Iris pigment epithelial cell (primary cell): Measurements from ENCODE around the gene CTSO.
A peak's percentile ranks its signal among the peaks of the same experiment; 100 is the strongest.
"Not testable (repeated sequence)": the region's sequence is repeated elsewhere in the genome, so short reads cannot be mapped to it uniquely, and the experiment has no call there.

Experiments used
- DNase-seq: peaks from one replicate; pipeline ENCODE4 v3.0.0-alpha.2; 2011; ENCODE audit warnings: low read depth

CTSO gene

DNA sequence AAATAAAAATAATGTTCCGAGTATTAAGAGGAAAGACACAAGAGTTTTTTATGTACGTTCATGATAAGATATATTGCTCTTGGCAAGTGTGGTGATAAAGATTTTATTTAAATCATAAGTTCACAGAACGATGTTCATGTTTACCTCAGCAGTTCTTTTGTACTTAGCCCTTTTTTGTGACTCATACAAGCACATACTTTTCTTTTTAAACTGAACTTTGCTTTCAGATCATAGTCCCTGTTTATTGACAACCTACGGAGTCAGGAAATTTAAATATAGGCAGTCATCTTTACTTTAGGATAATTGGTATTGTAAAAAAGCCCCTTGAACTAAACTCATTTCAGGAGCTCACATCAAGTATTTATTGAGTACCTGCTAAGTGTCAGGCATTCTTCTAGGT lies 1.3 kb upstream of the CTSO start:
- DNase-seq = peak; percentile 51

DNA sequence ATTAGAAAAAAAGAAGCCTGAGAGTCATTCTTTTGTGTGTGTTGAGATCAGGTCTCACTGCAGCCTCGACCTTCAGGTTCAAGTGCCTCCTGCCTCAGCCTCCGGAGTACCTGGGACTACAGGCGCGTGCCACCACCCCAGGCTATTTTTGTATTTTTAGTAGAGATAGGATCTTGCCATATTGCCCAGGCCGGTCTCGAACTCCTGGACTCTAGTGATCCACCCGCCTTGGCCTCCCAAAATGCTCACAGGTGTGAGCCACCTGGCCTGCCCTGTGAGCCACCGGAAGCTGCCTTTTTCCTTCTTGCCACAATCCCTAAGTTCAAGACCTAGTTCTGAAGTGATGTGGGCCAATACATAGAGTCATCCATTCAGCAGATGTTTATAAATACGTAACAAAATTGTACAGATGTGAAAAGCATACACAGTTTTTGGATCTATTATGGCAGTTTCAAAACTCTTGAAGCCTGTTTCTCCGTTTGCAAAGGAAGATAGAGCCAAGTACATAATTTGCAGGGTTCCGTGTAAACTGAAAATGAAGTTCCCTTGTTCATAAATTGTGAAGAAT lies 536 bp upstream of the CTSO start:
- DNase-seq = no peak

DNA sequence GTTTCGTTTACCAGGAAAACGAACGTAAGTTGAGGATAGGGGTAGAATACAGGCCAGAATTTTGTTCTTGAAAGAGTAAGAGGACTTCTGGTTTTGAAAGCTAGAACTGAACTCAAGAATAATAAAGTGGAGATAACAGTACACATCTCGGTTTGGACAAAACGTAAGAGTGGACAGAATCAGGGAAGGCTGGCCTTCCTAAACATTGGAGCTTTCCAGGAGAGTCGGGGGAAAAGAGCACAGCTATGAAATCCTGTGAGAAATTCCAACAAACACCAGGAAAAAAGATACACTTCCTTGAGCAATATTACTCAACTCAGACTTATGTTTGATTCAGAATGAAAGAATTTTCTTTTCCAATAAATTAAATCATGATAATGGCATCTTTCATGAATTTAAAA lies 1.2 kb downstream of the CTSO start:
- no peak for DNase-seq

DNA sequence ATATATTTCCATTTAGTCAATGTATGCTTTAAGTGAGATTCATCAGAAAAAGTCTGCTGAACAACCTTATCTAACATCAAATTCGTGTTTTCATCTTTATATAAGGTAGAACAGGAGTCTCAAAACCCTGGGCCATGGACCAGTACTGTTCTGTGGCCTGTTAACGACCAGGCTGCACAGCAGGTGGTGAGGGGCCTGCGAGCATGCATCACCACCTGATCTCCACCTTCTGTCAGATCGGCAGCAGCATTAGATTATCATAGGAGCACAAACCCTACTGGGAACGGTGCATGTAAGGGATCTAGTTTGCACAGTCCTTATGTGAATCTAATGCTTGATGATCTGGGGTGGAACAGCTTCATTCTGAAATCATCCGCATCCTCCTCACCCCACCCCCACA lies 3.2 kb downstream of the CTSO start:
- DNase-seq = no peak

DNA sequence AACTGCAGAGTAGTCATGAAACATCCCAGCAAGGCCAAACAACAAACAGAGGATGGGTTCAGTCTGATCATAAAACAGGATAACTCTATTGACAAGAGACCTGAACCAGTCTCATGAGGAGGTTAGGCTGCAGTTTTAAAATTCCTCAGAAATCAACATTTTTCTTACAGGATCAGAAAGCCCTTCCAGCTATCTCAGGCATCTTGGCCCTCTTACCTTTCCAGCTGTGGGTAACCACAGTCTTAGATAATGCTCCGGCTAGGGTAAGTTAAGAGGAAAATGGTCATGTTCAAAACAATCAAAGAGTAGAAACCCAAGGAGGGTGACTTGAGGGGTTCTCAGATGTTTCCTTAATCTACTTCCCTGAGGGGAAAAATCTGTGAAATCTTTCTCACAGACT lies 5.1 kb downstream of the CTSO start:
- DNase-seq = peak; percentile 69

DNA sequence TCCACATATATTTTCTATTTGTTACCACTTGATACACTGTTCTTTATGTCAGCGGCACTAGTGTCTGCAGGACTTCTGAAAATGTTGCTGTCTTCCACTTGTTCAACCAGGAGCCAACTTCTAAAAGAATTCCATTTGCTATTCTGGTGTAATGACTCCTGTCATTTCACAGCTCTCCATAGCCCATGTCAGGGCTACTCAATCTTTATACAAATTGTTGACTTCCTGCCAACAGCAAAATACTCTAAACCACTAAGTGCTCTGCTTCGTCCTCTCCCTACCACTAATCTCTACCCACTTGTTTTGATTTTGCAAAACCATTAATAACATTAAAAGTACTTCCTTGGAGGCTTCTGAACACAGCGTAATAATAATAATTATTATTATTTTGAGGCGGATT lies 7.2 kb downstream of the CTSO start:
- peak; percentile 85 for DNase-seq

DNA sequence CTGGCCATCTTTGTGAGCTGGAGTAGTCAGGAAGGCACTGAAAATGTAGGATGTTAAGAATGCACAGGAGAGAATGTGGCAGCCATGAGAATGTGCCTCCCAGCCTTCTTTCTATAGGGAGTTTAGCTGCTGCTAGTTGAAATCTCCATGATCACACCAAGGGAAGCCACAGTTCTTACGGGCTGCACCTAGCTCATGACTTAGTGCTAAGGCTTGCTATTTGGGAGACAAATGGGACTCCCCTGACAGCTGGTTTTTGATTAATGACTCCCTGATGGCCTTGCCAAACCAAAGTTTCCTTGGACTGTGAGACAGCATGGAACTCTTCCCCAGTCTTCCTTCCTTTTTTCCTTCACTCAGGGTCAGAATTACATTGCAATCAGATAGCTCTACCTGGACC lies 9.2 kb downstream of the CTSO start:
- no peak for DNase-seq

DNA sequence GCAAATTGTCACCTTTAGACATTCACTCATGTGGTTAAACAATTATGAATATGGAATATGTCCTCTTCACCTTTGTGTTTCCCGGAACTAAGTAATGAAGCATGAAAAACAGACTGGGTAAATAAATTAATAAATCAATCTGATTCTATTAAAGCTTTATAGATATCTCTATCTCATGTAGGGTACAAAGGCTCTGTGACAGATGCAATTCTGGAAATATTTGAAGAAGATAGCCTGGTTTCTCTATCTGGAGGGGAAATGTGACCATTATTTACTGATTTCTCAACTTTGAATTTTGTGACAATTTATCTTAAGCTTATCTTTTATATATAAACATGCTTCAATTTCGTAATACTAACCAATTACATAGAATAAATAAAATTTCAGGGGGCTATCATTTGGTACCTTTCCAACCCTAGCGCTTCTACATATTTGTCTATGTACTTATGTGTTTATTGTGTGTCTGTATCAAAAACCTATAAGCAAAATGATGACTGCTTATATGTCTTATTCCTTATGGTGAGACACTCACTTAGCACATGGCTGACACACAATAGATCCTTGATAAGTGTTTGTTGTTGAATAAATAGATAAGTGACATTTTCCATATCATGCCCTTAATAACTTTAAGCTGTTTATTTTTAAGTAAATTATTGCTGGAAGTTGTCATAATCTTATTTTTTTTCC lies 9.9 kb downstream of the CTSO start:
- no peak for DNase-seq

DNA sequence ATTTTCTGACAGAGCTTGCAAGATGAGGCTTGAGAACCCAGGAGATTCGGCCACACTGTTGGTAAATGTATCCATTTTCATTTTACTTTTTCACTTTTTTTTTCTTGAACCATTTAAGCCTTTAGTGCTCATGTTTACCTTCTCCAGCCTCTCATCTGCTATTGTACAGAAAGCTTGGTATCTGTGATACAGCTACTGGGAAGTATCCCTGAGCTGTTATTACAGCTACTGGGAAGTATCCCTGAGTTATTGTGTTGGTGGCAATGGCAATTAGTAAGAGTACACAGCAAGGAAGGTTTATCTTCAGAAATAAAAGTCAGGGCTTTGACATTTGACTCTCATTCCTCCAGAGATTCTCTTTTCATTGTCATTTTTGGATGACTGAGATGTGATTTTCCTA lies 11.8 kb downstream of the CTSO start:
- DNase-seq = no peak

DNA sequence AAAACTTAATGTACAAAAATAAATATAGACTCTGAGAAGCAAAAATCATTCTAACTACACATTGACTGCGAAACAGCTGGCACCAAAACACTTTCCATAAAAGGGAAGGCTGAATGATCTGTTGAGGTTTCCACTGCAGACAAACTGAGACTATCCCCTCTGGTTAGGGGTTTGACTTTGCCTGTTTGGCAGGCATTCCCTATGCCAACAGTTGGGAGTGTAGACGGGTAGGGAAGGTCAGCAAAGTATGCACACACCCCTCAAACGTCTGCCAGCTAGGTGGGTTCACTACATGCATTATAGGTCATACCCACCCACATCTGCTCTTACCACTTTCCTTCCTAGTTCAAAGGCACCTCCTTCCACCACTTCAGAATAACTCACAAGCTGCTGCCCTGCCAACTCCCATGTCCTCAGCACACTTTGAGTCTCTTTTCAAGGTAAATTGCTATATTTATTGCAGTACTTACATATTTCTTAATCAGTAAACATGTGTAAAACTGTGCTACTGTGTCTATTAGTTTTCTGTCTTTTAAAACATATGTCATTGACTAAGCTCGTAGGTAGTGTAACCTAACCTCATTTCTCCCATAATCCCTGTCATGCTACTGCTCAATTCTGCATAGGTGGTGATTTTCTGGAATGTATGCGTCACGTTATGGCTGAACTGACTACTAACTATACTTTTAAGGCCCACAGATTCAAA lies 12.4 kb downstream of the CTSO start:
- no peak for DNase-seq

DNA sequence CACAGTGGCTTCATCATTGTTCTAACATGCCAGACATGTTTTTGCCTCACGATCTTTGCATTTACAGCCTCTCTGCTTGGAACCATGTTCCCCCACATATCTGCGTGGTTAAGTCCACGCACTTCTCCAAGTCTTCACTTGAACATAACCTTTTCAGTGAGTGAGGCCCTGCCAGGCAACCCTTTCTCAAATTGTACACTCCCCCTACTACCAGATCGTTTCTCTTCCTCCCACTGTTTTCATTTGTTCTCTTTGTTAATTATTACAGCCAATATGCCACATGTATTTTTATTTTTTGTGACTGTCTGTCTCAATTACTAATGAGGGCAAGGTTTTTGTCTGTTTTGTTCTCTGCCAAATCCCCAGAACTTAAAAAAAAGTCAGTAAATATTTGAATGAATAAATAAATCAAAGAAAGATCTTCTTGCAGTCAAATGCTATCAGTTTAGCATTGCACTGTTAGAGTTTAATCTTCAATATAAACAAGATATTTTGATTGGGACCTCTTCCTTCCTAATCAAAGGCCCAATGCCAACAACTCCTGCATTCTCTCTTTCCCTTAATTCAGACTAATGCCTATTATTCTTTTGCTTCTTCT lies 18.2 kb downstream of the CTSO start:
- DNase-seq = no peak

DNA sequence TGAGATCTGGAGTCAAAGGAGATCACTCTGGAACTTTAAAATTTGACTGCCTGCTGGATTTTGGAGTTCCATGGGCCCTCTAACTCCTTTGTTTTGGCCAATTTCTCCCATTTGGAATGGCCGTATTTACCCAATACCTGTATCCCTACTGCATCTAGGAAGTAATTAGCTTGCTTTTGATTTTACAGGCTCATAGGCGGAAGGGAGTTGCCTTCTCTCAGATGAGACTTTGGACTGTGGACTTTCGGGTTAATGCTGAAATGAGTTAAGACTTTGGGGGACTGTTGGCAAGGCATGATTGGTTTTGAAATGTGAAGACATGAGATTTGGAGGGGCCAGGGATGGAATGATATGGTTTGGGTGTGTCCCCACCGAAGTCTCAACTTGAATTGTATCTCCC lies 19.0 kb downstream of the CTSO start:
- DNase-seq = not testable (repeated sequence)

DNA sequence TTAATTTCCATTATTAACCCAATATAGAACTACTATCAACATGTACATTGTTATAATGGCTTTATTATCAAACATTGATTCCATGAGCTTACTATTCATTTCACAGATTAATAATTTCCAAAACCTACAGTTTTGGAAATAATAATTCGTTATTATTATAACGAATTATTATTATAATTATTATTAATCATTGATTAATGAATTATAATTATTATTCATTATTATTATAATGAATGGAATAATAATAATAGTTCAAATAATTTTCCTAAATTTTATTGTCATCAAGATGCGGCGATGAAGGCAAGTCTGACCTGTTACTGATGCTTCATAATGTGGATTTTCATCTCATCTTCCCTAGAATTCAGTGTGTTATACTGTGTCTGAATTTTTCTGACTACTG lies 22.0 kb downstream of the CTSO start:
- no peak for DNase-seq

DNA sequence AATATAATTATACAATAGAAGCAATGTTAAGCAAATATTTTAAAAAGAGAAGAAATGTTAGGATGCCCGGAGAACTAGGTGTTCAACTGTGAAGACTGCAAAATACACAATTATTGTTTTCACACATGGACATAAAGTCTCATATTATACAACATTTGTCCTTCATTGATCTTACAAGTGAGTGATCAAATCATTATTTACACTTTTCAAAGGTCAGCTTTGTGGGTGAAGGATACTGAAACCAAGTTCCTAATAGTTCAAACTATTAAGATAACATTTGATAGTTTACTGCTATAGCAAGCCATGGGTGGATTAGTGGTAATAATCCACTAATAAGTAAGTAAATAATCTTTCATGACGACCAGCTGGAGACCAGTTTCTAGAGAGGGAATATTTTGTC lies 23.3 kb downstream of the CTSO start:
- no peak for DNase-seq

DNA sequence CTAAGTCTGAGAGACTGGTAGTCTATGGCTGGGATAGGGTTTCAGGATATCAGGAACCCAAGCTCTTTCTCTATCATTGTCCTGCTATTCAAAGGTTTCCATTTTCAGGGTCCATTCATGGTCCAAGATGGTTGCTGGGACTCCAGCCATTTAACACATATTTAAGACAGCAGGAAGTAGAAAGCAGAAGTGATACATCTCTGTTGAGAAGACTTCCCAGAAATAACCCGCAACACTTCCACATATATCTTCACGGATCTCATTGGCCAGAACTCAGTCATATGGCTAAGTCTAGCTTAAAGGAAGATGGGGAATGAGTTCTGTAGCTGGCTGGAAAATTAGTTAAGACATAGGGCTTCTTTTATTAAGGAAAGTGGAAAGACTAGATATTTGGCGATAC lies 23.8 kb downstream of the CTSO start:
- no peak for DNase-seq

DNA sequence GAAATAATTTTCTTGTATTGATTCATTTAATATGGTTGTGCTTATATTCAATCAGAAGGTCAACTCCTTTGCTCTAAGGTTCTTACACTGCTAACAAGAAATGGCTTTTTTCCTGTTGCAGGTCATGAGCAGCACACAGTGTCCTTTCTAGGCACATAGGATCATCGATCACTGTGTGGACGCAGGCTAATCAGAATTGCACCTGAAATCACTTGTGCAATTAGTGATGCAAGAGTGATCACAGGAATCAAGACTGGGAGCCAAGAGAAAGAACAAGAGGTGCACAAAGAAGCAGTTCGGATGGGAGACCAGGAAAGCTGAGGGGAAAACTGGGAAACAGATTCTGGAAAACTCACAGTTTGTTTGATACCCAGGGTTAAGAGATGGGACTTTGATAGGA lies 29.0 kb downstream of the CTSO start:
- DNase-seq = no peak

DNA sequence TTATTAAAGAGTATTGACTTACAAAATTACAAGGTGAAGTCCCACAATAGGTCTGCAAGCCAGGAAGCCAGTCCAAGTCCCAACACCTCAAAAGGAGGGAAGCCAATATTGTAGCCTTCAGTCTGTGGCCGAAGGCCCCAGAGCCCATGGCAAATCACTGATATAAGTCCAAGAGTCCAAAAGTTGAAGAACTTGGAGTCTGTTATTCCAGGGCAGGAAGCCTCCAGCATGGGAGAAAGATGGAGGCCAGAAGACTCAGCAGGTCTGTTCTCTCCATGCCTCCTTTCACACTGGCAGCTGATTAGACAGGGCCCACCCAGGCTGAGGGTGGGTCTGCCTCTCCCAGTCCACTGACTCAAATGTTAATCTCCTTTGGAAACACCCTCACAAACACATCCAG lies 32.1 kb downstream of the CTSO start:
- no peak for DNase-seq

DNA sequence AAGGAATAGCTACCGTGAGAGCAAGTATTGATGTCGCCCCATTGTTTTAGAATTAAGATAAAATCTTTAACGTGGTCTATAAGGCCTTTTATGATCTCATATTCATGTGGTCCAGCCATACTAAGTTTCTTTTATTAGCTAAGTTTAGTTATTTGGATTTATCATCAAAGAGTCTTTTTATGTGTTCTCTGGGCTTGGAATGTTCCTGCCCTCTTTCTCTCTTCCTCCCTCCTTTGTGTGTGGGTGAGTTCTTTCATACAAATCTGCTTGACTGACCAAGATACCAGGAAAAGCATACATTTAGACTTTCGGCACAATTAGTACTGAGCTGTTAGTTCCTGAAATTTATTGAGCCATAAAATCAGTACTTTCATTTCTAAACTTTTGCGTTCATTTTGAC lies 38.9 kb downstream of the CTSO start:
- DNase-seq = peak; percentile 2

DNA sequence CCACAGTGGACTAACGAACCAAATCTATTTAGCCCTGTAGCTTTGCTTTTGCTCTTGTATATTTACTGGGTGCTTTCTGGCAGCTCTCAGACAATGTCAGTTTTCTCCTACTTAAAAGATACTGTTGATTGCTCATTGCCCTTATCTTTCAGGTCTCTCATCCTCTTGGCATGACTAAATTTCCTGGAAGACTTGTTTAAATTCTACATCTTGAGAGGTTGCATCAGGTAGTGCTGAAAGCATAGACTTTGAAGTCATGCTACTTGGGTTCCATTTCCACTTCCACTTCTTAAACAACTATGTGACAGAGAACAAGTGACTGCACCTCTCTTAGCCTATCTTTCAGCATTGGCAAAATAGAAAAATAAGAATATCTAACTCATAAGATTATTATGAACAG lies 41.8 kb downstream of the CTSO start:
- DNase-seq = peak; percentile 43

DNA sequence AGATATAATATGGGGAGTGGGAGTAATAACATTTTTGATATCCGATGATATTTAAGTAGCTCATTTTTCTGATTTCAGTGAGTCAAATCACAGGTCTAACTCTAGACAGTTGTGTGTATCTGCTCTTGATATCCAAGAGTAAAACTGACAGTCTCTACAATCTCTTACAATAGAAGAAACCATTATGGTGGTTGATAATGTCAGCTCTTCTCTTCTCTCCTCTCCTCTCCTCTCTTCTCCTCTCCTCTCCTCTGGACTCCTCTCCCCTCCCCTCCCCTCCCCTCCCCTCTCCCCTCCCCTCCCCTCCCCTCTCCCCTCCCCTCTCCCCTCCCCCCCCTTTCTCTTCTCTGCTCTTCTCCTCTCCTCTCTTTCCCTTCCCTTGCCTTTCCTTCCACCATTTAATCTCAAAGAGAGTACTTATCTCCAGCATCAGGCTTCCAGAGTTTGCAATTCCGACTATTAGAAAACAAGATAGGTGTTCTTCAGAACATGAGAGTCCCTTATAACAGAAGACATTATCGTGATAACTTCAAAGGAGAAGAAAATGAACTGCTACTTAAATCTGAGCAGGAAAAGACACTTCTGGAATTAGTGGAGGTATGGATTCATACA lies 43.9 kb downstream of the CTSO start:
- DNase-seq = no peak

DNA sequence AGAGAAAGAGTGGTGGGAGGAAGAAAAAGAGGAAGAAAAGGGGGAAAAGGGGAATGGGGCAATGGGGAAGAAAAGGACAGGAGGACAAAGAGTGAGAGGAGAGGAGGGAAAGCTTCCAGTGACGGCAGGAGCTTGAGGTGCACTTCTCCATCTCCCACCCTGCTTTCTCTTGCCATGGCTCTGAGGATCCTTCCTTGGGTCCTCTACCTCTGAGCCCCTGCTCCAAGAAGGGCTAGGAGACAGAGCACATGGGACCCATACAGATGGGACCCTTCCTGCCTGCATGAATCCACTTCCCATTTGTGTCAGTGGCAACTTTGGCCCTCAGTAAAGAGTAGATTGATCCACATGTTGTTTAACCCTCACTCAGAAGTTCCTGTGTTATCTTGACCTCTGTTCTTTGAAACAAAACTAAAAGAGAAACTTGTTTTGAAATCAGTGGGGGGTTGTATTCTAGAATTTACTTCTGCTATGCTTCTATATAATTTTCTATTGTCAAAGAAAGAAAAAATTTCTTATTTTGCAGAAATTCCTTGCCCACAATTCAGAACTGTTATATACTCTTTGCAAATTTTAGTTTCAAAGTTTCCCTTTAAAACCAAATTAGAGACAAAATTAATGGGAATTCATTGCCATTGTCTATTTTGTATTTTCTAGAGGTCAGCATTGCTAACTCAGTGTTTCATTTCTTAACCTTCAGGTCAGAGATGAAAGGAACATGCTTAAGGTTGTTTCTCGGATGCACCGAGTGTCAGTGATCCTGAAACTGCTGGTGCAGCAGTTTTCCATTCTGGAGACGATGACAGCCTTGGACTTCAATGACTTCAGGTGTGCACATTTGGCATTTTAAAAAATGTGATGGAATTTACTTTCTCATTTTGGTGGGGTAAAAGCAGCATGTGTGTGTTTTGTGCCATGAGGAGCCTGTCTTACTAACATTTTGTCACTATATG lies 45.2 kb downstream of the CTSO start:
- DNase-seq = peak; percentile 20

DNA sequence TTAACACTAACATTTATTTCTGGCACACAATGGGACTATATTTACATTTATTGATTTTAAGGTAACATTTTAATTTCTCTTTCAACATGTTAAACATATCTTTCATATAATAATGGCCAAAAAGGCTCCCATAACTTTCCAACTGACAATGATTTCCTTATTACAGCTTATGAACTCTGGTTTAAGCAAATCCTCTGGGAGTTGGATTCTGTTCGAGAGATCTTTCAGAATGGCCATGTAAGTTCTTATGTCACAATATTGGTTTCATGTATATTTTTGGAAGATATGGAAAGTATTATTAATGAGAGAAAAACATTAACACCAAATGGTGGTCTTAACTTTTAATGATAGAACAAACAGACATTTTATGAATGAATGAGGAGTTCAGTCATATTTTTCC lies 46.1 kb downstream of the CTSO start:
- no peak for DNase-seq
